HepG2 (cell line): ENCODE data around the gene HSPA1A. TPM values are rescaled to one million over a fixed set of nuclear protein-coding genes. Genes with fewer than 3 reads are reported as not detected.

Experiments
- DMAP1 ChIP-seq: IDR thresholded peaks from 2 replicates; pipeline ENCODE4 v1.6.1; 2016
- HCFC1 ChIP-seq: fragments of 150-350 bp; IDR thresholded peaks from 2 replicates; pipeline ENCODE4 v1.6.1; 2014; ENCODE audit warnings: low read depth, low read length
- HDAC2 ChIP-seq: sonication (generic); formaldehyde crosslinking; IDR thresholded peaks from 2 replicates; pipeline ENCODE4 v1.4.0; 2020; ENCODE audit warnings: missing genetic modification reagents
- MAFG ChIP-seq: sonication (generic); formaldehyde crosslinking; IDR thresholded peaks from 2 replicates; pipeline ENCODE4 v1.5.1; 2020; ENCODE audit warnings: mild to moderate bottlenecking, missing genetic modification reagents
- PHF20 ChIP-seq: sonication (generic); formaldehyde crosslinking; IDR thresholded peaks from 2 replicates; pipeline ENCODE4 v1.5.0; 2020; ENCODE audit warnings: mild to moderate bottlenecking, missing genetic modification reagents
- PITX1 ChIP-seq: sonication (generic); formaldehyde crosslinking; IDR thresholded peaks from 2 replicates; pipeline ENCODE4 v1.5.1; 2020; ENCODE audit warnings: mild to moderate bottlenecking, missing genetic modification reagents
- RAD21 ChIP-seq: fragments of 450-650 bp; formaldehyde crosslinking; IDR thresholded peaks from 2 replicates; pipeline ENCODE4 v1.5.0; 2020; ENCODE audit warnings: mild to moderate bottlenecking
- RXRB ChIP-seq: IDR thresholded peaks from 2 replicates; pipeline ENCODE4 v1.6.1; 2016; ENCODE audit warnings: borderline replicate concordance, missing genetic modification reagents, missing compliant biosample characterization
- SAFB2 ChIP-seq: sonication (generic); formaldehyde crosslinking; IDR thresholded peaks from 2 replicates; pipeline ENCODE4 v1.5.1; 2020; ENCODE audit warnings: missing genetic modification reagents, low read depth, mild to moderate bottlenecking, borderline replicate concordance
- U2AF2 ChIP-seq: fragments of 200-400 bp; formaldehyde crosslinking; IDR thresholded peaks from 2 replicates; pipeline ENCODE4 v1.6.1; 2017; ENCODE audit warnings: low read depth, mild to moderate bottlenecking, low read length
- YY1 ChIP-seq: IDR thresholded peaks from 2 replicates; pipeline ENCODE4 v1.6.1; 2011; ENCODE audit warnings: low read length, low read depth, moderate library complexity, mild to moderate bottlenecking; ENCODE audit not compliant: insufficient read depth, insufficient replicate concordance
- ZFP37 ChIP-seq: sonication (generic); formaldehyde crosslinking; IDR thresholded peaks from 2 replicates; pipeline ENCODE4 v1.4.0; 2020; ENCODE audit warnings: missing genetic modification reagents, borderline replicate concordance
- ZNF335 ChIP-seq: sonication (generic); formaldehyde crosslinking; IDR thresholded peaks from 2 replicates; pipeline ENCODE4 v1.4.0; 2020; ENCODE audit warnings: missing genetic modification reagents
- ZNF430 ChIP-seq: sonication (generic); formaldehyde crosslinking; IDR thresholded peaks from 2 replicates; pipeline ENCODE4 v1.9.0; 2021; ENCODE audit warnings: mild to moderate bottlenecking, missing genetic modification reagents
- ZNF460 ChIP-seq: sonication (generic); formaldehyde crosslinking; IDR thresholded peaks from 2 replicates; pipeline ENCODE4 v1.5.1; 2020; ENCODE audit warnings: missing genetic modification reagents, mild to moderate bottlenecking, borderline replicate concordance
- ZNF550 ChIP-seq: sonication (generic); formaldehyde crosslinking; IDR thresholded peaks from 2 replicates; pipeline ENCODE4 v1.4.0; 2020; ENCODE audit warnings: mild to moderate bottlenecking, missing genetic modification reagents, borderline replicate concordance
- ZNF720 ChIP-seq: sonication (generic); formaldehyde crosslinking; IDR thresholded peaks from 2 replicates; pipeline ENCODE4 v1.4.0; 2020; ENCODE audit warnings: missing genetic modification reagents
- ZNF737 ChIP-seq: sonication (generic); formaldehyde crosslinking; IDR thresholded peaks from 2 replicates; pipeline ENCODE4 v1.5.0; 2020; ENCODE audit warnings: missing genetic modification reagents, mild to moderate bottlenecking, borderline replicate concordance
- polyA plus RNA-seq, 8 experiments: library from polyadenylated mRNA; depleted of rRNA in 3 of 8; stranded (reverse) in 7 of 8; unstranded in 1 of 8; fragments of >200 nt; fragmentation: Illumina TruSeq in 4 of 8; extraction: Trizol in 4 of 8; gene quantifications; 2 replicates each; pipeline versions ENCODE4 v1.2.1 to v1.2.3, GENCODE V29; 2011 to 2016; ENCODE audit warnings: low read depth in 4 of 8, missing spikeins in 1 of 8, mixed read lengths in 1 of 8; ENCODE audit not compliant: insufficient read depth in 1 of 8
- total RNA-seq, 5 experiments: library from RNA; depleted of rRNA; stranded (reverse); fragments of >200 nt; fragmentation: Illumina TruSeq; extraction: Trizol; gene quantifications; 2 replicates each; pipeline ENCODE4 v1.2.3, GENCODE V29; 2016; ENCODE audit warnings: low read depth in 1 of 5
- TF ChIP-seq, protein P1 (sequence below): sonication (generic); formaldehyde crosslinking; IDR thresholded peaks from 2 replicates; pipeline ENCODE4 v1.9.0; 2022; ENCODE audit warnings: low read depth, missing genetic modification reagents
- TF ChIP-seq, protein P2 (sequence below): sonication (generic); formaldehyde crosslinking; IDR thresholded peaks from 2 replicates; pipeline ENCODE4 v1.8.1; 2023; ENCODE audit warnings: mild to moderate bottlenecking, inconsistent platforms, moderate library complexity, missing genetic modification reagents, borderline replicate concordance
- TF ChIP-seq, protein P3 (sequence below): sonication (generic); formaldehyde crosslinking; IDR thresholded peaks from 2 replicates; pipeline ENCODE4 v1.9.0; 2021; ENCODE audit warnings: missing genetic modification reagents, borderline replicate concordance
- TF ChIP-seq, protein P4 (sequence below): IDR thresholded peaks from 2 replicates; pipeline ENCODE4 v1.6.1; 2018; ENCODE audit warnings: missing genetic modification reagents

HSPA1A gene
- total and polyA plus RNA-seq, 2 of the 13 experiments (the other 11 are each of a cell fraction or from before 2014, with no cell fraction given), result 44.5 to 85.0 TPM

DNA sequence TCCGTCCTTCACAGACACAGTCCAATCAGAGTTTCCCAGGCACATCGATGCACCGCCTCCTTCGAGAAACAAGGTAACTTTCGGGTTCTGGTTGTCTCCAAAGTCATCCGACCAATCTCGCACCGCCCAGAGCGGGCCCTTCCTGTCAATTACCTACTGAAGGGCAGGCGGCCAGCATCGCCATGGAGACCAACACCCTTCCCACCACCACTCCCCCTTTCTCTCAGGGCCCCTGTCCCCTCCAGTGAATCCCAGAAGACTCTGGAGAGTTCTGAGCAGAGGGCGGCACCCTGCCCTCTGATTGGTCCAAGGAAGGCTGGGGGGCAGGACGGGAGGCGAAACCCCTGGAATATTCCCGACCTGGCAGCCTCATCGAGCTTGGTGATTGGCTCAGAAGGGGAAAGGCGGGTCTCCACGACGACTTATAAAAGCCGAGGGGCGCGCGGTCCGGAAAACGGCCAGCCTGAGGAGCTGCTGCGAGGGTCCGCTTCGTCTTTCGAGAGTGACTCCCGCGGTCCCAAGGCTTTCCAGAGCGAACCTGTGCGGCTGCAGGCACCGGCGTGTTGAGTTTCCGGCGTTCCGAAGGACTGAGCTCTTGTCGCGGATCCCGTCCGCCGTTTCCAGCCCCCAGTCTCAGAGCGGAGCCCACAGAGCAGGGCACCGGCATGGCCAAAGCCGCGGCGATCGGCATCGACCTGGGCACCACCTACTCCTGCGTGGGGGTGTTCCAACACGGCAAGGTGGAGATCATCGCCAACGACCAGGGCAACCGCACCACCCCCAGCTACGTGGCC, 12.1 kb downstream of the HSPA1A start, which contains the start of gene HSPA1B (continued):
- TF ChIP-seq, protein P1, sequence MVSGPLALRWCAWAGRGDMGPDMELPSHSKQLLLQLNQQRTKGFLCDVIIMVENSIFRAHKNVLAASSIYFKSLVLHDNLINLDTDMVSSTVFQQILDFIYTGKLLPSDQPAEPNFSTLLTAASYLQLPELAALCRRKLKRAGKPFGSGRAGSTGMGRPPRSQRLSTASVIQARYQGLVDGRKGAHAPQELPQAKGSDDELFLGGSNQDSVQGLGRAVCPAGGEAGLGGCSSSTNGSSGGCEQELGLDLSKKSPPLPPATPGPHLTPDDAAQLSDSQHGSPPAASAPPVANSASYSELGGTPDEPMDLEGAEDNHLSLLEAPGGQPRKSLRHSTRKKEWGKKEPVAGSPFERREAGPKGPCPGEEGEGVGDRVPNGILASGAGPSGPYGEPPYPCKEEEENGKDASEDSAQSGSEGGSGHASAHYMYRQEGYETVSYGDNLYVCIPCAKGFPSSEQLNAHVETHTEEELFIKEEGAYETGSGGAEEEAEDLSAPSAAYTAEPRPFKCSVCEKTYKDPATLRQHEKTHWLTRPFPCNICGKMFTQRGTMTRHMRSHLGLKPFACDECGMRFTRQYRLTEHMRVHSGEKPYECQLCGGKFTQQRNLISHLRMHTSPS (CRISPR knock-in tag), result peak; percentile 74
- TF ChIP-seq ZNF430 (CRISPR knock-in tag), result peak; percentile 90; the same call in 1 of the 2 replicates
- TF ChIP-seq, protein P2, sequence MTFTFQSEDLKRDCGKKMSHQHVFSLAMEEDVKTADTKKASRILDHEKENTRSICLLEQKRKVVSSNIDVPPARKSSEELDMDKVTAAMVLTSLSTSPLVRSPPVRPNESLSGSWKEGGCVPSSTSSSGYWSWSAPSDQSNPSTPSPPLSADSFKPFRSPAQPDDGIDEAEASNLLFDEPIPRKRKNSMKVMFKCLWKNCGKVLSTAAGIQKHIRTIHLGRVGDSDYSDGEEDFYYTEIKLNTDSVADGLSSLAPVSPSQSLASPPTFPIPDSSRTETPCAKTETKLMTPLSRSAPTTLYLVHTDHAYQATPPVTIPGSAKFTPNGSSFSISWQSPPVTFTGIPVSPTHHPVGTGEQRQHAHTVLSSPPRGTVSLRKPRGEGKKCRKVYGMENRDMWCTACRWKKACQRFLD (CRISPR knock-in tag), result no peak; the same call in 1 of the 2 replicates
- TF ChIP-seq ZNF335, result peak; percentile 97
- TF ChIP-seq ZNF737, result 0 out of 2 replicates have a peak, but pooled peaks have one; percentile 86
- peak; percentile 62; the same call in 1 of the 2 replicates for TF ChIP-seq PITX1
- TF ChIP-seq ZFP37 (CRISPR knock-in tag), result no peak
- TF ChIP-seq ZNF460 (CRISPR knock-in tag), result no peak
- TF ChIP-seq HCFC1, result 0 out of 2 replicates have a peak, but pooled peaks have one; percentile 36
- TF ChIP-seq YY1, result peak; percentile 68
- TF ChIP-seq, protein P3, sequence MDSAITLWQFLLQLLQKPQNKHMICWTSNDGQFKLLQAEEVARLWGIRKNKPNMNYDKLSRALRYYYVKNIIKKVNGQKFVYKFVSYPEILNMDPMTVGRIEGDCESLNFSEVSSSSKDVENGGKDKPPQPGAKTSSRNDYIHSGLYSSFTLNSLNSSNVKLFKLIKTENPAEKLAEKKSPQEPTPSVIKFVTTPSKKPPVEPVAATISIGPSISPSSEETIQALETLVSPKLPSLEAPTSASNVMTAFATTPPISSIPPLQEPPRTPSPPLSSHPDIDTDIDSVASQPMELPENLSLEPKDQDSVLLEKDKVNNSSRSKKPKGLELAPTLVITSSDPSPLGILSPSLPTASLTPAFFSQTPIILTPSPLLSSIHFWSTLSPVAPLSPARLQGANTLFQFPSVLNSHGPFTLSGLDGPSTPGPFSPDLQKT (CRISPR knock-in tag), result peak; percentile 75; the same call in 1 of the 2 replicates
- TF ChIP-seq U2AF2, result peak; percentile 79
- TF ChIP-seq PHF20 (CRISPR knock-in tag), result 0 out of 2 replicates have a peak, but pooled peaks have one; percentile 38
- TF ChIP-seq HDAC2 (CRISPR knock-in tag), result peak; percentile 51
- no peak for TF ChIP-seq MAFG (CRISPR knock-in tag)
- TF ChIP-seq, protein P4, sequence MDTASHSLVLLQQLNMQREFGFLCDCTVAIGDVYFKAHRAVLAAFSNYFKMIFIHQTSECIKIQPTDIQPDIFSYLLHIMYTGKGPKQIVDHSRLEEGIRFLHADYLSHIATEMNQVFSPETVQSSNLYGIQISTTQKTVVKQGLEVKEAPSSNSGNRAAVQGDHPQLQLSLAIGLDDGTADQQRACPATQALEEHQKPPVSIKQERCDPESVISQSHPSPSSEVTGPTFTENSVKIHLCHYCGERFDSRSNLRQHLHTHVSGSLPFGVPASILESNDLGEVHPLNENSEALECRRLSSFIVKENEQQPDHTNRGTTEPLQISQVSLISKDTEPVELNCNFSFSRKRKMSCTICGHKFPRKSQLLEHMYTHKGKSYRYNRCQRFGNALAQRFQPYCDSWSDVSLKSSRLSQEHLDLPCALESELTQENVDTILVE (CRISPR knock-in tag), result peak; percentile 84
- TF ChIP-seq ZNF720 (CRISPR knock-in tag), result peak; percentile 63; the same call in 1 of the 2 replicates
- peak; percentile 45 for TF ChIP-seq RXRB (CRISPR knock-in tag)
- TF ChIP-seq ZNF550, result no peak
- TF ChIP-seq RAD21, result peak; percentile 76
- peak; percentile 66; the same call in 1 of the 2 replicates for TF ChIP-seq SAFB2 (CRISPR knock-in tag)
- TF ChIP-seq DMAP1, result peak; percentile 81; the same call in 1 of the 2 replicates
